Measurements from ENCODE around the gene KCNQ1.

Gene KCNQ1, protein sequence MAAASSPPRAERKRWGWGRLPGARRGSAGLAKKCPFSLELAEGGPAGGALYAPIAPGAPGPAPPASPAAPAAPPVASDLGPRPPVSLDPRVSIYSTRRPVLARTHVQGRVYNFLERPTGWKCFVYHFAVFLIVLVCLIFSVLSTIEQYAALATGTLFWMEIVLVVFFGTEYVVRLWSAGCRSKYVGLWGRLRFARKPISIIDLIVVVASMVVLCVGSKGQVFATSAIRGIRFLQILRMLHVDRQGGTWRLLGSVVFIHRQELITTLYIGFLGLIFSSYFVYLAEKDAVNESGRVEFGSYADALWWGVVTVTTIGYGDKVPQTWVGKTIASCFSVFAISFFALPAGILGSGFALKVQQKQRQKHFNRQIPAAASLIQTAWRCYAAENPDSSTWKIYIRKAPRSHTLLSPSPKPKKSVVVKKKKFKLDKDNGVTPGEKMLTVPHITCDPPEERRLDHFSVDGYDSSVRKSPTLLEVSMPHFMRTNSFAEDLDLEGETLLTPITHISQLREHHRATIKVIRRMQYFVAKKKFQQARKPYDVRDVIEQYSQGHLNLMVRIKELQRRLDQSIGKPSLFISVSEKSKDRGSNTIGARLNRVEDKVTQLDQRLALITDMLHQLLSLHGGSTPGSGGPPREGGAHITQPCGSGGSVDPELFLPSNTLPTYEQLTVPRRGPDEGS

DNA sequence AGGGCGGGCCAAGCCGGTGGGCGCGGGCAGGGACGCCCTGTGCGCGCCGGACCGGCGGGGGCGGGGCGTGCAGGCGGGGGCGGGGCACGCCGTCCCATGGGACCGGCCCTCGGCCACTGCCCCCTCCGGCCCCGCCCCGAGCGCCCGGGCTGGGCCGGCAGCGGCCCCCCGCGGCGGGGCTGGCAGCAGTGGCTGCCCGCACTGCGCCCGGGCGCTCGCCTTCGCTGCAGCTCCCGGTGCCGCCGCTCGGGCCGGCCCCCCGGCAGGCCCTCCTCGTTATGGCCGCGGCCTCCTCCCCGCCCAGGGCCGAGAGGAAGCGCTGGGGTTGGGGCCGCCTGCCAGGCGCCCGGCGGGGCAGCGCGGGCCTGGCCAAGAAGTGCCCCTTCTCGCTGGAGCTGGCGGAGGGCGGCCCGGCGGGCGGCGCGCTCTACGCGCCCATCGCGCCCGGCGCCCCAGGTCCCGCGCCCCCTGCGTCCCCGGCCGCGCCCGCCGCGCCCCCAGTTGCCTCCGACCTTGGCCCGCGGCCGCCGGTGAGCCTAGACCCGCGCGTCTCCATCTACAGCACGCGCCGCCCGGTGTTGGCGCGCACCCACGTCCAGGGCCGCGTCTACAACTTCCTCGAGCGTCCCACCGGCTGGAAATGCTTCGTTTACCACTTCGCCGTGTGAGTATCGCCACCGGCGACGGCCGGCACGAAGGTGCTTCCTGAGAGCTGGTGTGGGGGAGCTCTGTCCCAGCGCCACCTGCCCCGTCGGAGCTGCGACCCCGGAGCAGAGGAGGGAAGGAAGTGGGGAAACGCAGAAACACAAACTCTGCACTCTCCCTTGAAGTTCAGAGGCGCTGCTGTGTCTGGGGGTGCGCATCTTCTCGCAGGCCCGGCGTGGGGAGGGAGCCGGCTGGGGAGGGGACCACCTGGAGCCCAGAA lies at the start of gene KCNQ1:
TSS of gene KCNQ1 (plus strand) at position 188 of the 925 bp plus-strand sequence. CDS start at position 279, 91 bp downstream.
- peak; percentile 73 for DNase-seq

DNA sequence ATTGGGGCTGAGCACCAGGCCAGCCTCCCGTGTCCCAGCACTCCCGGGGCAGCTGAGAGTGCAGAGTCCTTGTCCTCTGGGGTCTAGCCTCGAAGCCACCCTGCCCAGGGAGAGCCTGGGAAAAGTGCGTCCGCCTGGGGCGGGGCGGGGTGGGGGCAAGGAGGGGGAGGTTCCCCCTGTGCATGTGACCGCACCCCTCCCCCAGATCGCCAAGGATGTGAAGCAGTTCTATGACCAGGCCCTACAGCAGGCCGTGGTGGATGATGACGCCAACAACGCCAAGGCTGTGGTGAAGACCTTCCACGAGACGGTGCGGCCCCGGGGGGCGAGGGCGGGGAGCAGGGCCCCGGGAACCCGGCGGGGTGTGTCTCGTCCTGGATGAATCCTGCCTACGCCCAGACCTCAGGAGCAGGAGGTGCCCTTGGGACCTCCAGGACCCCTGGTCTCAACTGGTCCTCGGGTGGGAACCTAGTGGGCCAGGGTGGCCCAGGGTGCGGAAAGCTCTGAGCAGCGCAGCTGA lies 49.5 kb upstream of the KCNQ1 start:
- DNase-seq: no peak

DNA sequence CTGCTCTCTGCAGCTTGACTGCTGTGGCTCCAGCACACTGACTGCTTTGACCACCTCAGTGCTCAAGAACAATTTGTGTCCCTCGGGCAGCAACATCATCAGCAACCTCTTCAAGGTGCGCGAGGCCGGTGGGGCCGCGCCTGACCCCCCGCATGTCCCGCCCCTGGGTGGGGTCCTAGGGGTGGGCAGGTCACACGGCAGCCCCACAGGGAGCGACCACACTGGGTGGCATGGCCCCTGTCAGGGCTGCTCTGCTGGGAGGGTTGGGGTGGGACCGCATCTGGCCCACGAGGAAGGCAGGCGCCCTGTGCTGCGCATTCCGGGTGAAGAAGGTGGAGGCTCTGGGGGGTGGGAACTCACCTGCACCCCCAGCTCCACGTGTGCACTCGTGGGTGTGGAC lies 49.0 kb upstream of the KCNQ1 start:
- no peak for DNase-seq

DNA sequence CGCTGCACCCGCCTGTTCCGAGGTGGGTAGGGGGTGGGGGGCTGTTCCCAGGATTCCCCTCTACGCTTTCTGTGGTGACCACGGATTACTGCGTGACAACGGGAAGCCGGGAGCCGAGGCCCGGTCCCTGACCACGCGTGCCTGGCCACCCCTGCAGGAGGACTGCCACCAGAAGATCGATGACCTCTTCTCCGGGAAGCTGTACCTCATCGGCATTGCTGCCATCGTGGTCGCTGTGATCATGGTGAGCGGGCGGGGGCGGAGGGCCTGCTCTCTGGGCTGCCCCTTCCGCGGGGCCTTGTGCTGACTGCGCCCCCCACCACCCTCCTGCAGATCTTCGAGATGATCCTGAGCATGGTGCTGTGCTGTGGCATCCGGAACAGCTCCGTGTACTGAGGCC lies 48.3 kb upstream of the KCNQ1 start:
- no peak for DNase-seq

DNA sequence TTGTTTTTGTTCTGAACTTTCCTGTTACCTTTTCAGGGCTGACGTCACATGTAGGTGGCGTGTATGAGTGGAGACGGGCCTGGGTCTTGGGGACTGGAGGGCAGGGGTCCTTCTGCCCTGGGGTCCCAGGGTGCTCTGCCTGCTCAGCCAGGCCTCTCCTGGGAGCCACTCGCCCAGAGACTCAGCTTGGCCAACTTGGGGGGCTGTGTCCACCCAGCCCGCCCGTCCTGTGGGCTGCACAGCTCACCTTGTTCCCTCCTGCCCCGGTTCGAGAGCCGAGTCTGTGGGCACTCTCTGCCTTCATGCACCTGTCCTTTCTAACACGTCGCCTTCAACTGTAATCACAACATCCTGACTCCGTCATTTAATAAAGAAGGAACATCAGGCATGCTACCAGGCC lies 47.8 kb upstream of the KCNQ1 start:
- no peak for DNase-seq

DNA sequence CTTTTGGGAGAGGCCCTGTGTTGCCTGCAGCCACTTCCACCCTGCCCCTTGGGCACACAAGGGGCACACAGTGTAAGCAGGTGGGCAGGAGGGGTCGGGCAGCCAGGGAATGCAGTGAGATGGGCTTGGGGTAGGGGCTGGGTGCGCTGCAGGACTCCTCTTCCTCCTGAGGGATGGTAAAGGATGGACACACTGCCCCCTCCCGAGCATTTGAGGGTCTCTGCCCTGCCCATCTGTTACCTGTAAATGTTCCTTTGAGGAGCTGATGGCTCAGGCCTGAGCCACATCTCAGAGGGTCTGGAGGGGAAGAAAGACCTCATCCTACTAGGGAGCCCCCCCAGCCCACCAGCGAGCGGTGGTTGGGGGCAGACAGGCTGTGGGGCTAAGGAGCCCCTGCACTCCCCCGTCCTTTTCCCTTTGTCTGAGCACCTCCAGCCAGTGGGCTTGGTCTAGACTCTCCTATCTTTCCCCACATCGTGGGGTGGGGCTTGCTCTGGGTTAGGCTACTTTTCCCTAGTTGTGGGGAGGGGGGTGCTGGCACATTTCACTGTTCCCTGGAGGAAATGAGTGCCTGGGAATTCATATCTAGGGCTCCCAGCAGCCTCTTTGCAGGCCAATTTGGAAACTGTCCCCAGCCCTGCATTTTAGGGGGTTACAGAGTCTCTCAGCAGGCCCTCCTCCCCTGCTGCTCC lies 46.0 kb upstream of the KCNQ1 start:
- DNase-seq: no peak

DNA sequence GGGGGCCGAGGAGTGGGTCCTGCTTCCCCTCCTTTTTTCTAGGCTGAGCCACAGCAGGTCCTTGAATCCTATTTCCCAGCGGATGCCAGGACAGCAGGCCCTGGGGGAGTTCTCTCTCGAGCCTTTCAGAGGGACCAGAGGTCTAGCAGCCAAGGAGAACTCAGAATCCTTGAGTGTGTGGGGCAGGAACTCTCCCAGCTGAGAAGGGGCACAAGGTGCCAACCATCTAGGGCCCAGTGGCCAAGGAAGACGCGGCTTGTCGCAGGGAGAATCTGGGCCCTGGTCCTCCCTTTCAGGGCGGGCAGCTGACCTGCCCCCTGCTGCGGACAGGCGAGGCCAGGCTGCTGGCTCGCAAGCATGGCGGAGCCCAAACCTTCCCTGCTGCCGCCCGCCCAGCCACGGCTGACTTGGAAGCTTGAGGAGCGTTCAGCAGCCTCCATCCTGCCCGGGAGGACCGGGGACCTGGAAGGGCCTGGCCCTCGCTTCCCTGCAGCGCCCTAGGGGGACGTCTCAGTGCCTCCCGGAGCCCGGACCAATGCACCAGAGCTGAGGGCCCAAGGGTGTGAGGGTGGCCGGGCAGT lies 45.2 kb upstream of the KCNQ1 start:
- peak; percentile 76 for DNase-seq

DNA sequence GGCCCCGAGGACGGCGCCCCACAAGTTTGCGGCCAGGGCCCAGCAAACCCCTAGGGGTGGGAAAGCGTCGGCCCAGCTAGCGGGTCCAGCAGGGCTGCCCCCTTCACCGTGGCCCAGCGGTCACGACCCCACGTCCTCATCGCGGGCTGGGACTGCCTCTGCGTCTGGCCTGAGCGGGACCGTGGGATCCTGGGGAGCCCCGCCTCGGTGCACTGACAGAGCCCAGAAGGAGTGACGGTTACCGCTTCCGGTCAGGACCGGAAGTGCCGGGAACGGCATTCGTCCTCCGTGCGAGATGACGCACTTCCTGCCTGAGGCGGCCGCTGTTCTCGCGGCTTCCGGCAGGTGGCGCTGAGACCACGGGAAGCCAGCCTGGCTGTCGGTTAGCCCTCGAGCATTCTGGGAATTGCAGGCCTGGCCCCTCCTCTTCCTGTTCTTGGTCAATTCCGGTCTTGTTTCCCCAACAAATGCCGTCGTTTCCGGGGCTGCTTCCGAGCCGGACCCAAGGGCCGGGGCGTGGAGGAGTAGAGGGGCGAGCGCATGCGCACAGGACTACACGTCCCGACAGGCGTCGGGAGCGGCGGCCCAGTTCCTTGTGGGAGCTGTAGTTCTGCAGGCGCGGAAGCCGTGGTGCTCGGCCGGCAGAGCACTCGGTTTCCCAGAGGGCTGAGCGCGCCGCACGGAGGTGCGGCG lies 44.6 kb upstream of the KCNQ1 start, which contains the start of gene TSSC4:
TSS of gene TSSC4 (plus strand) at position 682 of the 693 bp plus-strand sequence. CDS start 1,884 bp downstream, outside the sequence.
- DNase-seq: peak; percentile 100

DNA sequence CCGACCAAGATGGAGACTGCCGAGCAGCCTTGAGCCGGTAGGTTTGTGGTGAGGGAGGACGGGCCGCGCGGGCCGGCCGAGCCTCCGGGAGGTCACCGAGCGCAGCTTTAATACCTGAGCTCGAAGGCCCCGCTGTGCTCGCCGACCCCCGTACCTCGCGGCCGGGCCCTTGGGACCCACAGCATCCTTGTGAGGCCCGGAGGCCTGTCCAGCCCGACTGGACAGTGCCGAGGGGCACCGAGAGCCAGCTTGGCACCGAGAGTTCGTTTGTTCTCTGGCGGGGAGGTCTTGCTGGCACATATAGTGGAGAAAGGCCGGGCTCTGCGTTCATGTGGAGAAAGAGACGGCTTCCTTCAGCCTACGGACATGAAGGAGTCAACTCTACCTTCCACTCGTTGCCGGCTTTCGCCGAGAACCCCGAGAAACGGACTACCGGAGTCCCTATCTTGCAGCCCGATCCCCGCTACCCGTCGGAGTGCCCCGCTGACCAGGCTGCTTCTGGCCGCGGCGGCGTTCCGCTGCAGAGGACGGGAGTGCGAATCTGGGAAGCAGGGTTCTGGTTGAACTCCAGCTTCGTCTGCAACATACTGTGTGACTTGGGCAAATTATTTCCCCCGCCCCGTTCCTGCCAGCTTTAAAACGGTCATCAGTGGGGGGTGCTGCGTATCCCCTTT lies 43.9 kb upstream of the KCNQ1 start:
- DNase-seq: no peak

DNA sequence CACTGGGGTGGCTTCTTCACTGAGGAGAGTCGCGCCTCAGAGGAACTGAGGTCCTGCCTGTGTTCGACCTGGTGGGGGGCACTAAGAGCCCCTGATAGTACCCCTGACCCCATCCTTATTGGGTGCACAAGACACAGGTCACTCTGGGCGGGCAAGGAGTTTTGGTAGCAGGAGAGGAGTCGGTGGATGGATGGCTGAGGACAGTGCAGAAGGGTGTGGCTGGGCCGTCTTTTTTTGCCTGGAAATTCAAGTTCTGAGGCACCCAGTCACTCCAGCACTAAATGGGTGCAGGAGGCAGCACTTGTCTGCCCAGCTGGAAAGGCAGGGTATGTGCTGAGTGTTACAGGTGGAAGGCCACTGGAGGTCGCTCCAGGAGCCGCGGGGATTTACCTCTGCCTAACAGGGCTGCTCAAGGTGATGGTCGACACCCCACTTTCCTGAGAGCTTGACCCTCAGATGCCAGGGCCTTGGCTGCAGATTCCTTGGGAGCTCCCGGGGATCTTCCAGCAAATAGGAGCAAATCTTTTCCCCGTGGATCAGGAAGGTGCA lies 43.3 kb upstream of the KCNQ1 start:
- DNase-seq: no peak

DNA sequence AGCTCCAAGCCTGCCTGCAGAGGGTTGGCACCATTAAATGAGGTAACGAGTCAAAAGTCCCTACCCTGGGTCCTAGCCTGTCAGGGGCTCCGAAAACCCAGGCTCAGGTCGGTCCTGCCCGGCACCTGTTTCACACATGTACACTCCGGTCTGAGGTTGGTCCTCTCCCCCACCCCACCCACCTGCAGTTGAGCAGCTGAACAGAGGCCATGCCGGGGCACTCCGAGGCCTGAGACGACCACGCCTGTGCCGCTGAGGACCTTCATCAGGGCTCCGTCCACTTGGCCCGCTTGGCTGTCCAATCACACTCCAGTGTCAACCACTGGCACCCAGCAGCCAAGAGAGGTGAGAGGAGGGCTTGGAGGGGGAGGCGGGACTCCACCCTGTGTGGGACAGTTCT lies 42.7 kb upstream of the KCNQ1 start:
- no peak for DNase-seq

DNA sequence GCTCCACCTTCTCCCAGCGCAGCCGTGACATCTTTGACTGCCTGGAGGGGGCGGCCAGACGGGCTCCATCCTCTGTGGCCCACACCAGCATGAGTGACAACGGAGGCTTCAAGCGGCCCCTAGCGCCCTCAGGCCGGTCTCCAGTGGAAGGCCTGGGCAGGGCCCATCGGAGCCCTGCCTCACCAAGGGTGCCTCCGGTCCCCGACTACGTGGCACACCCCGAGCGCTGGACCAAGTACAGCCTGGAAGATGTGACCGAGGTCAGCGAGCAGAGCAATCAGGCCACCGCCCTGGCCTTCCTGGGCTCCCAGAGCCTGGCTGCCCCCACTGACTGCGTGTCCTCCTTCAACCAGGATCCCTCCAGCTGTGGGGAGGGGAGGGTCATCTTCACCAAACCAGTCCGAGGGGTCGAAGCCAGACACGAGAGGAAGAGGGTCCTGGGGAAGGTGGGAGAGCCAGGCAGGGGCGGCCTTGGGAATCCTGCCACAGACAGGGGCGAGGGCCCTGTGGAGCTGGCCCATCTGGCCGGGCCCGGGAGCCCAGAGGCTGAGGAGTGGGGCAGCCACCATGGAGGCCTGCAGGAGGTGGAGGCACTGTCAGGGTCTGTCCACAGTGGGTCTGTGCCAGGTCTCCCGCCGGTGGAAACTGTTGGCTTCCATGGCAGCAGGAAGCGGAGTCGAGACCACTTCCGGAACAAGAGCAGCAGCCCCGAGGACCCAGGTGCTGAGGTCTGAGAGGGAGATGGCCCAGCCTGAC lies 41.7 kb upstream of the KCNQ1 start:
- DNase-seq: no peak

DNA sequence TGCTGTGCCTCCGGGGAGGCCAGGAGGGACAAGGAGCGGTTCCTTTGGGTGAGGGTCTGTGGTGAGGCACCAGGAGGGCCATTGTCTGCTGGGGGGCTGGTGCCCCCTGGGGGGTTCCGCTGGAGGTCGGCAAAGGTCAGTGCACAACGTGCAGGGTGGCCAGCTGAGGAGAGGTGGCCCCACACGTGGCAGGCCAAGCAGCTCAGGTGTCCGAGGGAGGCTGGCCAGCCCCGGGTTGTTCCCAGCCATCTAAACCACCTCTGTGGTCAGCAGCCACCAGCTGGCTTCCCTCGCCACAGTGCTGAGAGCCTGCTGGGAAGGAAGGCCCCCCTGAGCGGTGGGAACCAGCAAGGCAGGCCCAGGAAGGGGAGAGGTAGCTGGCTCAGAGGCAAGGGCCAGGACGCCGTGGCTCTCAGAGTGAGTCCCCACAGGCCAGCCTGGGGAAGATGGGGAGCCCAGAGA lies 40.0 kb upstream of the KCNQ1 start:
- no peak for DNase-seq

DNA sequence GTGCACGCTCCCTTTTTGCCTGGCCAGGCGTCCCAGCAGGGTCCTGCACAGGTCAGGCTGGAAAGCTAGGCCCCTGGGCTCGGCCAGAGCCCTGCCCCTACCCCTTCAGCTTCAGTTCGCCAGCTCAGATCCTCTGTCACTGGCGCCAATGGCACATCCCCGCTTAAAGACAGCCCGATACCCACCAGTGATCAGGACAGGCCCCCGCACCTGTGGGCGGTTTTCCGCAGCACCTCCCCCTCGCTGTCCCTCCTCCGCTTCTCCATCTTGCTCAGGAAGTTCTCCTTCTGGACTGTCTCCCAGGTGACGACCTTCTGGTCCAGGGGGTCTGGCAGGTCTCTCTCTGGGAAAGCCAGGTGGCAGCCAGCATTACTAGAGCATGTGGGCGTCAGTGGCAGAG lies 38.4 kb upstream of the KCNQ1 start:
- DNase-seq: no peak

DNA sequence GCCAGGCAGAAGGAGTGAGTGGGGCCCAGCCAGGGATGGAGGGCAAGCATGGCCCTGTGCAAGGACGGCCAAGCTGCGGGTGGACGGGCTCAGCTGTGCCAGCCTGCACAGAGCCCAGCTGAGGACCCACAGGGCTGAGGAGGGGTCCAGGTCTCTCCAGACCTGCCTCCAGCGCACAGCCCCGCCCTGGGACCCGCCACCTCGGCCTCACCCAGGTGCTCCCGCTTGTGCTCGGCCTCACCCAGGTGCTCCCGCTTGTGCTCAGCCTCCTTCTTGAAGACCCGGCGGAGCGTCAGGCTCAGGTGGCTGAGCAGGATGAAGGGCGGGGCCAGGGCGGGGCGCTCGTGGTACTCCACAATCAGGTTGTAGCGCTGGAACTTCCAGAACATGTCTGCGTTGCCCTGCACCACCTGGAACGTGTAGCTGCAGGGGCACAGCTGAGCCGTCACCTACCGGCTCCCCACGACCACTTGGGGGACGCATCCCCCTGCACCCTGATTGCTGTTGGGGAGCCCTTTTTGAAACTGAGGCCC lies 37.9 kb upstream of the KCNQ1 start:
- no peak for DNase-seq

DNA sequence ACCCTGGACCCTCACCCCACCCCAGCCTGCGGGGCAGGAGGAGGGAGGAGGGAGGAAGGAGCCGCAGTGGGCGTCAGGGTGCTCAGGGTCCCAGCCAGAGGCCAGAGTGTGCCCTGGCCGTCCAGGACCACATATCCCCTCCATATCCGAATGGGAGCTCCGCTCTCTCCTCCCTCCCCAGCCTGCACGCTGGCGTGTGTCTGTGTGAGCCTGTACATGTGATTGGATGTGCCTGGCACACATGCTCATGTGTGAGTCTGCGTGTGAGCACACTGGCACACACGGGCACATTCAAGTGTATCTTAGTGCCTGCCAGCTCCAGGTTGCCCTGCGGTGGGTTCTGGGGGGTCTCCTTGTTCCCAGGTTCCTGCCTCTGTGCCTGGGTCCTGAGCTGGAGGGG lies 36.1 kb upstream of the KCNQ1 start:
- DNase-seq: no peak

DNA sequence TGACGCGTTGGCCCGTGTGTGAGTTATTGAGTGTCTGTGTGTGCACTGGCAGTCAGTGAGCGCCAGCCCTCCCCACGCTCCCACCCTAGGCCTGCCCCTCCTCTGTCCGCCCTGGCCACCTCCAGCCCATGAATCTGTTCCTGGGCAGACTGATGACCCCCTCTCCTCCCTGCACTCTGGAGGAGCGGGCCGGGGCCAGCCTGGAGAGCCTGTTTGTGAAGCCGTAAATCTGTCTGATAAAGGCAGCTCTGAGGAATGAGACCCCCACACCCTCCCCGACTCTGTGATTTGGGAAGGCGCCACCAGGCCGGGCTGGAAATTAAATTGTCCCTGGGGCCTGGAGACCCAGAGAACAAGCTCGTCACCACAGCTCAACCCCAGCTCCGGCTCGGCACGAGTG lies 35.7 kb upstream of the KCNQ1 start:
- no peak for DNase-seq

DNA sequence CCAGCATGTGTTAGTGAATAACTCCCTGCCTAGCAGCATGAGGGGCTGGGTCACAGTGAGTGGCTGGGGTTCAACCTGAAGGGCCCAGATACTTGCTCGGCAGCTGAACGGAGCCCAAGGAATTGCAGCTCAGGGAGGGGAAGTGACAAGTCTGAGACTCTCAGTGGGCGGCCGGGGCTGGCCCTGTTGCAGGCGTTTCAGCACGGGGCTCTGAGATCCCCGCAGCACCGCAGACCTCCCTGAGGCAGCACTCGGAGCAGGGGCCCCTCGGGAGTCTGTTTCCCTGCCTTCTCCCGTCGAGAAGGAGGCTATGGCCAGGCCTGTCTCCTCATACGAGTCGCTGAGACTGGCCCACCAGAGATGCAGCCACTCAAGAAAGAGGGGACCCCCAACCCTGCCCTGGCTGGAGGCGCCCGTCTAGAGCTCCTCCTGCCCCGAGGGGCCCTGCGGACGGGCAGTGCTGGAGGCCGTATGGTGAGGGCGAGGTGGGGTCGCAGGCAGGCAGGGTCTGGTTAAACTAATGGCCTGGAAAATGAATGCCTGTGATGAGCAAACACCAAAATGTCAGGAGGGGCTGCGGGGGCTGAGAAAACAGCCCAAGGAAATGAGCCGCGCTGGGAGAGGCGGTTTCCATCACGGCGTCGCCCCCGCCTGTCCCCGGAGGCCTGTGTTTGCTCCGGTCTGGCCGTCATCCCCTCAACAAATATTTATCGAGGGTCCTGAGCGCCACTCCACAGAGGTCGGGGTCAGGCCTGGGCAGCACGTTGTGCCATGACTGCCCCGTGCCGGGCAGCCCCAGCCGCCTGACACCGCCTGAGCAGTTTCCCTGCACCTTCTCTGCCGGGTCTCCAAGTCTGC lies 35.0 kb upstream of the KCNQ1 start:
- DNase-seq: no peak

Data from activated CD8-positive, alpha-beta memory T cell treated with anti-CD3 and anti-CD28 coated beads, Interleukin-2, amount 50 U/mL, for 48 hours (primary cell).